Measurements from ENCODE around the gene SEMA3C. TPM values are rescaled to one million over a fixed set of nuclear protein-coding genes. Genes with fewer than 3 reads are reported as not detected.

The SEMA3C gene
- total RNA-seq, 1 donor from 2014 or later = 90.6 TPM

DNA sequence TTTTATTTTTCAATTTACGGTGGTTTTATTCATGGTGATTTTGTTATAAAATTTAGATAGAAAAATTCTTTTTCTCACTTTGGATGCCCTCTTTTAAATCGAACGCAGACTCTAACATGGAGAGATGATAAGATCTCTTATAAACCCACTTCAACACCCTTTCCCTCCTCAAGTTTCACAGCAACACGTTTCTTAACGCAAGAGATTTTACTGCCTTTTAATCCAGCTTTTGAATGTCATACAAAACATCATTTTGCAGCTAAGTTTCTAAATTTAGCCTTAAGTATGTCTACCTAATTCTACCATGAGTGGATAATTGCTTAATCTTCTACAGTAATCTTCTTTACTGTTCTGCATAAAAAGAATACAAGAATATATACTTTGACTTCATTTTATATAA lies 70.0 kb downstream of the SEMA3C start:
- no peak for DNase-seq (ENCODE audit: extremely low spot score in 2 of 2)
- Histone ChIP-seq H3K9me3 (no peaks in the 10 kb centered on the region), H3K36me3 (no peaks in the 10 kb centered on the region), H3K27me3 (no peaks in the 10 kb centered on the region), H3K4me1 (peaks cover 13% of the 10 kb centered on the region), H3K4me3 (no peak overlapping the region), H3K27ac (no peak overlapping the region)
- no peak for TF ChIP-seq POLR2A (IDR thresholded peaks at IDR 0.05)
- no peak for TF ChIP-seq POLR2AphosphoS5 (IDR thresholded peaks at IDR 0.05; ENCODE audit: insufficient read depth in 1 of 2, low read depth in 1 of 2)
- TF ChIP-seq, protein P1, sequence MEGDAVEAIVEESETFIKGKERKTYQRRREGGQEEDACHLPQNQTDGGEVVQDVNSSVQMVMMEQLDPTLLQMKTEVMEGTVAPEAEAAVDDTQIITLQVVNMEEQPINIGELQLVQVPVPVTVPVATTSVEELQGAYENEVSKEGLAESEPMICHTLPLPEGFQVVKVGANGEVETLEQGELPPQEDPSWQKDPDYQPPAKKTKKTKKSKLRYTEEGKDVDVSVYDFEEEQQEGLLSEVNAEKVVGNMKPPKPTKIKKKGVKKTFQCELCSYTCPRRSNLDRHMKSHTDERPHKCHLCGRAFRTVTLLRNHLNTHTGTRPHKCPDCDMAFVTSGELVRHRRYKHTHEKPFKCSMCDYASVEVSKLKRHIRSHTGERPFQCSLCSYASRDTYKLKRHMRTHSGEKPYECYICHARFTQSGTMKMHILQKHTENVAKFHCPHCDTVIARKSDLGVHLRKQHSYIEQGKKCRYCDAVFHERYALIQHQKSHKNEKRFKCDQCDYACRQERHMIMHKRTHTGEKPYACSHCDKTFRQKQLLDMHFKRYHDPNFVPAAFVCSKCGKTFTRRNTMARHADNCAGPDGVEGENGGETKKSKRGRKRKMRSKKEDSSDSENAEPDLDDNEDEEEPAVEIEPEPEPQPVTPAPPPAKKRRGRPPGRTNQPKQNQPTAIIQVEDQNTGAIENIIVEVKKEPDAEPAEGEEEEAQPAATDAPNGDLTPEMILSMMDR (IDR thresholded peaks at IDR 0.05) = no peak
- intact Hi-C loops (cut with DNase I) = no loop called here

DNA sequence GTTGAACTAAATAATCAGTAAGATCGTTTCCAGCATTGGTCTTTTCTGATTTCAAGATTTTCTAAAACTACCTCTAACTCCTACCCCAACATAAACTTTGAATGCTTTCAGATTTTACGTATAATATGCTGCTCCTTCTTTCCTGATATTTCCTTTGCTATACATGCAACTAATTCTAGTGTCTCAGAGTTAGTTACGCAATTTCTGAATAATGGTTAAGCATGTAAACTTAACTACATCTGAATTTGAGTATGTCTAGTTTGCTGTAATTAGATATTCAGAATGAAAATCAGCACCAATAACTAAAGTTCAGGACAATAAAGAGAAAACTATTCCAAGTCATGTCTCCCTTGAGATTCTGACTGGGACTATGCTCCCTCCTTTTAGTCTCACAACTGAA lies 71.0 kb downstream of the SEMA3C start:
- intact Hi-C loops (cut with DNase I) = no loop called here
- Histone ChIP-seq H3K9me3 (no peaks in the 10 kb centered on the region), H3K36me3 (no peaks in the 10 kb centered on the region), H3K4me1 (peaks cover 23% of the 10 kb centered on the region), H3K4me3 (no peak overlapping the region), H3K27me3 (no peaks in the 10 kb centered on the region), H3K27ac (no peak overlapping the region)
- no peak for DNase-seq (ENCODE audit: extremely low spot score in 2 of 2)
- TF ChIP-seq, protein P1 (IDR thresholded peaks at IDR 0.05) = no peak
- TF ChIP-seq POLR2A (IDR thresholded peaks at IDR 0.05) = no peak
- no peak for TF ChIP-seq POLR2AphosphoS5 (IDR thresholded peaks at IDR 0.05; ENCODE audit: insufficient read depth in 1 of 2, low read depth in 1 of 2)

DNA sequence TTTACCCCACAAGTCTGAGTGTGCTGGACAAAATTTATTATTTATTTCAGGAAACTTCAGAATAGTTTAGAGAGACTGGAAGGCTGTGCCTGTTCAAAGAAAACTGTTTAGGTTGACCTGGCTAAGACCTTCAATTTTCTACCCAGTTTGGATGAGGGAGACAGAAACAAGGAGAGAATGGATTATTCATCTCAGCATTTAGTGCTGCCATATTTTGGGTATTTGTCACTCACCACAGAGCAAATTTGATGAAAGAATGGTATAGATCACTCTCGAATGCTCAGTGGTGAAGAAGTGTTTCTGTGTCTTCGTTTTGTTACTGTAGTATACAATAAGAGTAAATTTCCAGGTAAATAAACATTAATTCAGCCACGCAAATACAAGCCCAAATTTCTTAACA lies 71.8 kb downstream of the SEMA3C start:
- DNase-seq (ENCODE audit: extremely low spot score in 2 of 2) = no peak
- Histone ChIP-seq H3K4me1 (peaks cover 26% of the 10 kb centered on the region), H3K27me3 (no peaks in the 10 kb centered on the region), H3K36me3 (no peaks in the 10 kb centered on the region), H3K9me3 (no peaks in the 10 kb centered on the region), H3K27ac (no peak overlapping the region), H3K4me3 (no peak overlapping the region)
- intact Hi-C loops (cut with DNase I) = no loop called here
- no peak for TF ChIP-seq POLR2AphosphoS5 (IDR thresholded peaks at IDR 0.05; ENCODE audit: insufficient read depth in 1 of 2, low read depth in 1 of 2)
- TF ChIP-seq POLR2A (IDR thresholded peaks at IDR 0.05) = no peak
- TF ChIP-seq, protein P1 (IDR thresholded peaks at IDR 0.05) = no peak

DNA sequence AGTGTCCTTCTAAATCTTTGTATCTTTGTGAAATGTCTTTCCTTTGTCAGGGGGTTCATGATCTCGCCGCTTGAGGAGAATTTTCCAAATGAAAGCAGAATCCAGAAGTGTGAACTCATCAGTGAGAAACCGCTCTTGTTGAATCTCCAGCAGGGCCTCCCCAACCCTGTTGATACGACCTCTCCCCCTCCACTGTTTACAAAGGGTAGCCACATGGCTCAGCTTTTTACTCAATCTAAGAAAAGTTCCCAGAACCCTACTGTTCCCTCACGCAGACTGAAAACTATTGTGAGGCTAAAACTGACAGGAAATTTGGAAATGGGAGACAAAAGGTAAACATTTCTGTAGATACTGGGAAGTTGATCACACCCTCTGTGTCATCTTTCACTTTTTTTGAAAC lies 73.9 kb downstream of the SEMA3C start:
- TF ChIP-seq, protein P1 (IDR thresholded peaks at IDR 0.05) = no peak
- TF ChIP-seq POLR2AphosphoS5 (IDR thresholded peaks at IDR 0.05; ENCODE audit: insufficient read depth in 1 of 2, low read depth in 1 of 2) = no peak
- TF ChIP-seq POLR2A (IDR thresholded peaks at IDR 0.05) = no peak
- H3K27me3 ChIP-seq = no peaks in the 10 kb centered on the region
- no peak overlapping the region for H3K4me3 ChIP-seq
- no peak overlapping the region for H3K27ac ChIP-seq
- peaks cover 30% of the 10 kb centered on the region for H3K4me1 ChIP-seq
- intact Hi-C loops (cut with DNase I) = no loop called here
- no peaks in the 10 kb centered on the region for H3K9me3 ChIP-seq
- no peaks in the 10 kb centered on the region for H3K36me3 ChIP-seq
- DNase-seq (ENCODE audit: extremely low spot score in 2 of 2) = no peak

DNA sequence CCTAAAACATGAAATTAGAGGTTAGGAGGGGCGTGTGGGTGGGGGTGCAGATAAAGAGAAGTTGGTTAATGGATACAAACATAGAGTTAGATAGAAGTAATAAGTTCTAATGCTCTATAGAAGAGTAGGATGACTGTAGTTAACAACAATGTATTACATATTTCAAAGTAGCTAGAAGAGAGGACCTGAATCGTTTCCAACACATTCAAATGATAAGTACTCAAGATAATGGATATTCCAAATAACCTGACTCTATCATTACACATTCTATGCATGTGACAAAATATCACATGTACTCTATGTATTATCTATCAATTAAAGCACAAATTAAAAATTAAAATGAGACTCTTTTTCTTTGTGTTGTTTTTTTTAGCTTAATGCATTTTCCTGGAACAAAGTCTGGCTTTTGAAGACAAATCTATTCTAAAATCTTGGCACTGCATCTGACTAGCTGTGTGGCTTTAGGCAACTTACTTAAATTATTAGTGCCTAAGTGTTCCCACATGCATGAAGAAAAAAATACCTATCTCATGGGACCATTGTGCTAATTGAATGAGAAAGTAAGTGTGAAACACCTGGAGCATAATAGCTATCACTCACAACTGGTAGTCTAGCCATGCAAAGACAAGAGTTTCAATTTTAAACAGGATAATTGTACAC lies 75.7 kb downstream of the SEMA3C start:
- TF ChIP-seq, protein P1 (IDR thresholded peaks at IDR 0.05) = no peak
- TF ChIP-seq POLR2AphosphoS5 (IDR thresholded peaks at IDR 0.05; ENCODE audit: insufficient read depth in 1 of 2, low read depth in 1 of 2) (no peak), POLR2A (IDR thresholded peaks at IDR 0.05) (no peak)
- Histone ChIP-seq H3K4me1 (peaks cover 27% of the 10 kb centered on the region), H3K9me3 (no peaks in the 10 kb centered on the region), H3K36me3 (no peaks in the 10 kb centered on the region), H3K27ac (no peak overlapping the region), H3K27me3 (no peaks in the 10 kb centered on the region), H3K4me3 (no peak overlapping the region)
- intact Hi-C loops (cut with DNase I) = no loop called here
- DNase-seq (ENCODE audit: extremely low spot score in 2 of 2) = no peak
